ENCODE data around the gene USP12. TPM values are rescaled to one million over a fixed set of nuclear protein-coding genes. Genes with fewer than 3 reads are reported as not detected.
A peak's percentile ranks its signal among the peaks of the same experiment; 100 is the strongest.
"Not testable (repeated sequence)": the region's sequence is repeated elsewhere in the genome, so short reads cannot be mapped to it uniquely, and the experiment has no call there.

The USP12 gene
- polyA plus RNA-seq, 3 donors, result 12.8 to 23.4 (median 14.5) TPM

GRCh38 chr13:27193496-27193895 is 21.9 kb upstream of the USP12 start:
- intact Hi-C loops (cut with micrococcal nuclease), result no loop called here
- Histone ChIP-seq H4K20me1 (ENCODE audit: insufficient read depth, low read length) (no peaks in the 10 kb centered on the region), H3K79me2 (ENCODE audit: insufficient read depth, low read length) (no peaks in the 10 kb centered on the region), H3K9ac (ENCODE audit: insufficient read depth, low read length, poor library complexity, severe bottlenecking) (no peak overlapping the region), H3K36me3 (replicated peaks in 1 of 2; ENCODE audit: control insufficient read depth in 1 of 2, insufficient read depth in 2 of 2, low read length in 2 of 2) (no peaks in the 10 kb centered on the region), H2AFZ (ENCODE audit: insufficient read depth, low read depth, low read length, poor library complexity, severe bottlenecking) (no peak overlapping the region), H3K4me3 (replicated peaks in 1 of 3; ENCODE audit: low read depth in 2 of 3, low read length in 3 of 3) (no peak overlapping the region), H3K4me1 (ENCODE audit: control insufficient read depth in 1 of 2, insufficient read depth in 2 of 2, low read length in 2 of 2) (no peaks in the 10 kb centered on the region), H3K4me2 (replicated peaks; ENCODE audit: extremely low read depth, low read length, poor library complexity, severe bottlenecking) (no peak overlapping the region), H3K27ac (ENCODE audit: low read depth in 1 of 2, low read length in 2 of 2) (no peak overlapping the region), H3K9me3 (replicated peaks in 1 of 2; ENCODE audit: control insufficient read depth in 1 of 2, insufficient read depth in 1 of 2, low read length in 2 of 2) (no peaks in the 10 kb centered on the region), H3K27me3 (ENCODE audit: control insufficient read depth in 2 of 2, insufficient read depth in 2 of 2, low read length in 2 of 2) (no peaks in the 10 kb centered on the region)
- Mint-ChIP-seq H3K4me1 (no peaks in the 10 kb centered on the region), H3K27ac (no peak overlapping the region), H3K27me3 (ENCODE audit: low read depth in 3 of 3) (peaks cover 0 to 7% (median 4%) of the 10 kb centered on the region in 3 donors), H3K4me3 (no peak overlapping the region), H3K36me3 (no peaks in the 10 kb centered on the region), H3K9me3 (peaks cover 0 to 4% (median 0%) of the 10 kb centered on the region in 7 donors)
- TF ChIP-seq CTCF (IDR thresholded peaks at IDR 0.05), result no peak
- no peak for DNase-seq
- 86% methylated on average over 6 of the region's 10 CpGs for WGBS (ENCODE audit: insufficient coverage)

GRCh38 chr13:27192973-27193372 is 21.4 kb upstream of the USP12 start:
- intact Hi-C loops (cut with micrococcal nuclease), result no loop called here
- TF ChIP-seq CTCF (IDR thresholded peaks at IDR 0.05), result no peak
- no peaks in the 10 kb centered on the region for H3K36me3 ChIP-seq (replicated peaks in 1 of 2; ENCODE audit: control insufficient read depth in 1 of 2, insufficient read depth in 2 of 2, low read length in 2 of 2)
- peaks cover 0 to 7% (median 4%) of the 10 kb centered on the region in 3 donors for H3K27me3 Mint-ChIP-seq (ENCODE audit: low read depth in 3 of 3)
- H3K4me3 ChIP-seq (replicated peaks in 1 of 3; ENCODE audit: low read depth in 2 of 3, low read length in 3 of 3), result no peak overlapping the region
- no CpG with 5 or more reads among the region's 1 CpG for WGBS (ENCODE audit: insufficient coverage)
- no peak overlapping the region for H3K9ac ChIP-seq (ENCODE audit: insufficient read depth, low read length, poor library complexity, severe bottlenecking)
- no peak overlapping the region for H3K27ac Mint-ChIP-seq
- no peaks in the 10 kb centered on the region for H3K27me3 ChIP-seq (ENCODE audit: control insufficient read depth in 2 of 2, insufficient read depth in 2 of 2, low read length in 2 of 2)
- H2AFZ ChIP-seq (ENCODE audit: insufficient read depth, low read depth, low read length, poor library complexity, severe bottlenecking), result no peak overlapping the region
- H3K79me2 ChIP-seq (ENCODE audit: insufficient read depth, low read length), result no peaks in the 10 kb centered on the region
- H3K27ac ChIP-seq (ENCODE audit: low read depth in 1 of 2, low read length in 2 of 2), result no peak overlapping the region
- no peak overlapping the region for H3K4me3 Mint-ChIP-seq
- no peaks in the 10 kb centered on the region for H3K36me3 Mint-ChIP-seq
- H4K20me1 ChIP-seq (ENCODE audit: insufficient read depth, low read length), result no peaks in the 10 kb centered on the region
- H3K4me2 ChIP-seq (replicated peaks; ENCODE audit: extremely low read depth, low read length, poor library complexity, severe bottlenecking), result no peak overlapping the region
- no peaks in the 10 kb centered on the region for H3K9me3 ChIP-seq (replicated peaks in 1 of 2; ENCODE audit: control insufficient read depth in 1 of 2, insufficient read depth in 1 of 2, low read length in 2 of 2)
- no peaks in the 10 kb centered on the region for H3K4me1 ChIP-seq (ENCODE audit: control insufficient read depth in 1 of 2, insufficient read depth in 2 of 2, low read length in 2 of 2)
- H3K4me1 Mint-ChIP-seq, result no peaks in the 10 kb centered on the region
- peaks cover 0 to 3% (median 0%) of the 10 kb centered on the region in 7 donors for H3K9me3 Mint-ChIP-seq
- DNase-seq, result no peak

GRCh38 chr13:27192367-27192766 is 20.8 kb upstream of the USP12 start:
- H3K9me3 ChIP-seq (replicated peaks in 1 of 2; ENCODE audit: control insufficient read depth in 1 of 2, insufficient read depth in 1 of 2, low read length in 2 of 2); H3K79me2 ChIP-seq (ENCODE audit: insufficient read depth, low read length); H3K27ac Mint-ChIP-seq; H4K20me1 ChIP-seq (ENCODE audit: insufficient read depth, low read length); H3K4me1 ChIP-seq (ENCODE audit: control insufficient read depth in 1 of 2, insufficient read depth in 2 of 2, low read length in 2 of 2); H3K36me3 Mint-ChIP-seq; H3K36me3 ChIP-seq (replicated peaks in 1 of 2; ENCODE audit: control insufficient read depth in 1 of 2, insufficient read depth in 2 of 2, low read length in 2 of 2); H3K9me3 Mint-ChIP-seq; H3K4me3 ChIP-seq (replicated peaks in 1 of 3; ENCODE audit: low read depth in 2 of 3, low read length in 3 of 3); H3K27me3 ChIP-seq (ENCODE audit: control insufficient read depth in 2 of 2, insufficient read depth in 2 of 2, low read length in 2 of 2); H3K27ac ChIP-seq (ENCODE audit: low read depth in 1 of 2, low read length in 2 of 2); H3K4me2 ChIP-seq (replicated peaks; ENCODE audit: extremely low read depth, low read length, poor library complexity, severe bottlenecking); H3K27me3 Mint-ChIP-seq (ENCODE audit: low read depth in 3 of 3); H3K9ac ChIP-seq (ENCODE audit: insufficient read depth, low read length, poor library complexity, severe bottlenecking); intact Hi-C loops (cut with micrococcal nuclease); H3K4me3 Mint-ChIP-seq; H2AFZ ChIP-seq (ENCODE audit: insufficient read depth, low read depth, low read length, poor library complexity, severe bottlenecking); H3K4me1 Mint-ChIP-seq: not testable (repeated sequence)
- WGBS (ENCODE audit: insufficient coverage), result no CpG with 5 or more reads among the region's 1 CpG
- DNase-seq, result peak in 1 of 3 donors; percentile 48

All from CD14-positive monocyte (primary cell).